Mesendoderm (in vitro differentiated cells): ENCODE measurements around the gene TNFSF10.
"Not testable (repeated sequence)": the region's sequence is repeated elsewhere in the genome, so short reads cannot be mapped to it uniquely, and the experiment has no call there.

Experiments used
- DNase-seq: peaks from one replicate; pipeline ENCODE4 v3.0.0; 2013
- H2AK5ac ChIP-seq: 2 replicates; pipeline ENCODE4 v1.6.1; 2013; ENCODE audit warnings: low read length, inconsistent platforms
- H2BK120ac ChIP-seq: 2 replicates; pipeline ENCODE4 v1.6.1; 2013; ENCODE audit warnings: low read depth, mild to moderate bottlenecking, low read length, moderate library complexity, mixed read lengths
- H2BK15ac ChIP-seq: replicated peaks from 2 replicates; pipeline ENCODE4 v1.6.1; 2013; ENCODE audit warnings: low read depth, mild to moderate bottlenecking, moderate library complexity
- H2BK5ac ChIP-seq: 2 replicates; pipeline ENCODE4 v1.6.1; 2013; ENCODE audit warnings: low read length, inconsistent platforms
- H3K18ac ChIP-seq: 2 replicates; pipeline ENCODE4 v1.6.1; 2013; ENCODE audit warnings: mild to moderate bottlenecking, low read length, mixed read lengths
- H3K23ac ChIP-seq: one replicate; pipeline ENCODE4 v1.6.1; 2013; ENCODE audit warnings: low read length
- H3K27ac ChIP-seq: 2 replicates; pipeline ENCODE4 v1.5.1; 2013; ENCODE audit warnings: low read depth, mild to moderate bottlenecking, inconsistent platforms, low read length, moderate library complexity
- H3K27me3 ChIP-seq: 2 replicates; pipeline ENCODE4 v1.6.1; 2013; ENCODE audit warnings: low read length, control low read depth, mild to moderate bottlenecking, inconsistent platforms; ENCODE audit not compliant: insufficient read depth, poor library complexity
- H3K36me3 ChIP-seq: 2 replicates; pipeline ENCODE4 v1.6.1; 2013; ENCODE audit warnings: low read length, inconsistent platforms; ENCODE audit not compliant: control insufficient read depth, insufficient read depth
- H3K4ac ChIP-seq: one replicate; pipeline ENCODE4 v1.6.1; 2013; ENCODE audit warnings: low read depth, mild to moderate bottlenecking, low read length, moderate library complexity
- H3K4me1 ChIP-seq: 2 replicates; pipeline ENCODE4 v1.6.1; 2013; ENCODE audit warnings: low read depth, low read length, inconsistent platforms; ENCODE audit not compliant: control insufficient read depth
- H3K4me2 ChIP-seq: 2 replicates; pipeline ENCODE4 v1.6.1; 2013; ENCODE audit warnings: low read length
- H3K4me3 ChIP-seq: 2 replicates; pipeline ENCODE4 v1.5.1; 2013; ENCODE audit warnings: mild to moderate bottlenecking, low read length
- H3K56ac ChIP-seq: one replicate; pipeline ENCODE4 v1.6.1; 2013; ENCODE audit warnings: low read length
- H3K79me1 ChIP-seq: 2 replicates; pipeline ENCODE4 v1.6.1; 2013; ENCODE audit warnings: low read length, inconsistent platforms
- H3K79me2 ChIP-seq: 2 replicates; pipeline ENCODE4 v1.6.1; 2013; ENCODE audit warnings: mild to moderate bottlenecking, low read length; ENCODE audit not compliant: control insufficient read depth, insufficient read depth
- H3K9ac ChIP-seq: 2 replicates; pipeline ENCODE4 v1.6.1; 2013; ENCODE audit warnings: low read length, inconsistent platforms
- H4K5ac ChIP-seq: one replicate; pipeline ENCODE4 v1.6.1; 2013; ENCODE audit warnings: low read length
- H4K8ac ChIP-seq: one replicate; pipeline ENCODE4 v1.6.1; 2013; ENCODE audit warnings: low read depth, mild to moderate bottlenecking, control low read depth, low read length, moderate library complexity
- WGBS: extraction: QIAGEN DNeasy Blood & Tissue Kit; methylation state at CpG from one replicate; pipeline ENCODE4 v1.1.7; 2013; ENCODE audit warnings: low lambda C conversion rate, missing lambda C conversion rate; ENCODE audit not compliant: insufficient coverage; ENCODE audit errors: extremely low coverage; 5-methylcytosine and 5-hydroxymethylcytosine counted together

Gene TNFSF10

GRCh38 chr3:172527306-172527705 lies 4.1 kb upstream of the TNFSF10 start:
- H3K23ac ChIP-seq = no peak overlapping the region
- no peak overlapping the region for H3K9ac ChIP-seq
- H3K4me1 ChIP-seq = no peaks in the 10 kb centered on the region
- no peaks in the 10 kb centered on the region for H3K79me2 ChIP-seq
- H3K79me1 ChIP-seq = no peaks in the 10 kb centered on the region
- H3K27me3 ChIP-seq = no peaks in the 10 kb centered on the region
- H3K18ac ChIP-seq = no peak overlapping the region
- whole genome bisulfite sequencing = no CpG with 5 or more reads among the region's 2 CpGs
- H2BK120ac ChIP-seq = no peak overlapping the region
- H3K4me2 ChIP-seq = no peak overlapping the region
- H3K36me3 ChIP-seq = no peaks in the 10 kb centered on the region
- no peak overlapping the region for H2BK5ac ChIP-seq
- H3K4me3 ChIP-seq = no peak overlapping the region
- H3K56ac ChIP-seq = no peak overlapping the region
- no peak overlapping the region for H4K5ac ChIP-seq
- no peak for DNase-seq
- H4K8ac ChIP-seq = no peak overlapping the region
- no peak overlapping the region for H2AK5ac ChIP-seq
- H3K4ac ChIP-seq = no peak overlapping the region
- H3K27ac ChIP-seq = no peak overlapping the region
- no peak overlapping the region for H2BK15ac ChIP-seq

- H2BK120ac ChIP-seq = no peak overlapping the region
- H3K79me1 ChIP-seq = no peaks in the 10 kb centered on the region
- H3K4ac ChIP-seq = no peak overlapping the region
- no peak overlapping the region for H3K27ac ChIP-seq
- H3K4me1 ChIP-seq = no peaks in the 10 kb centered on the region
- no peak overlapping the region for H3K9ac ChIP-seq
- H2BK5ac ChIP-seq = no peak overlapping the region
- no peak overlapping the region for H3K4me3 ChIP-seq
- no peak for DNase-seq
- H4K8ac ChIP-seq = no peak overlapping the region
- no peak overlapping the region for H3K56ac ChIP-seq
- H3K23ac ChIP-seq = no peak overlapping the region
- no peak overlapping the region for H2AK5ac ChIP-seq
- no peaks in the 10 kb centered on the region for H3K27me3 ChIP-seq
- H3K4me2 ChIP-seq = no peak overlapping the region
- H4K5ac ChIP-seq = no peak overlapping the region
- H2BK15ac ChIP-seq = no peak overlapping the region
- no peak overlapping the region for H3K18ac ChIP-seq
- no peaks in the 10 kb centered on the region for H3K79me2 ChIP-seq
- H3K36me3 ChIP-seq = no peaks in the 10 kb centered on the region
- no CpG with 5 or more reads among the region's 18 CpGs for WGBS
Observed at GRCh38 chr3:172525116-172525613, 1.9 kb upstream of the TNFSF10 start.

- Histone ChIP-seq H3K18ac (no peak overlapping the region), H2BK5ac (no peak overlapping the region), H4K5ac (no peak overlapping the region), H3K4me3 (no peak overlapping the region), H2AK5ac (no peak overlapping the region), H3K56ac (no peak overlapping the region), H3K79me1 (no peaks in the 10 kb centered on the region), H3K23ac (no peak overlapping the region), H3K4me2 (no peak overlapping the region), H2BK120ac (no peak overlapping the region), H3K27ac (no peak overlapping the region), H3K9ac (no peak overlapping the region), H3K4me1 (no peaks in the 10 kb centered on the region), H3K79me2 (no peaks in the 10 kb centered on the region), H3K27me3 (no peaks in the 10 kb centered on the region), H2BK15ac (no peak overlapping the region), H4K8ac (no peak overlapping the region), H3K4ac (no peak overlapping the region), H3K36me3 (no peaks in the 10 kb centered on the region)
- WGBS = no CpG with 5 or more reads among the region's 3 CpGs
- DNase-seq = no peak
Observed at GRCh38 chr3:172524611-172525010, 1.4 kb upstream of the TNFSF10 start.

- not testable (repeated sequence) for H3K4me3 ChIP-seq, H3K79me1 ChIP-seq, H3K9ac ChIP-seq, H4K5ac ChIP-seq, H3K18ac ChIP-seq, H4K8ac ChIP-seq, H3K27ac ChIP-seq, H3K27me3 ChIP-seq, H2BK5ac ChIP-seq, H2AK5ac ChIP-seq, H3K4me1 ChIP-seq, H2BK120ac ChIP-seq, H3K56ac ChIP-seq, H3K4ac ChIP-seq, H2BK15ac ChIP-seq, H3K4me2 ChIP-seq, H3K36me3 ChIP-seq, DNase-seq, H3K23ac ChIP-seq, H3K79me2 ChIP-seq
- WGBS = no CpG with 5 or more reads among the region's 6 CpGs
Observed at GRCh38 chr3:172521837-172522726, 1.1 kb downstream of the TNFSF10 start.

- no peak overlapping the region for H3K4me3 ChIP-seq
- no peaks in the 10 kb centered on the region for H3K4me1 ChIP-seq
- no peak overlapping the region for H3K4me2 ChIP-seq
- no peaks in the 10 kb centered on the region for H3K36me3 ChIP-seq
- H3K27me3 ChIP-seq = no peaks in the 10 kb centered on the region
- H3K23ac ChIP-seq = no peak overlapping the region
- H3K56ac ChIP-seq = no peak overlapping the region
- H3K79me1 ChIP-seq = no peaks in the 10 kb centered on the region
- no peak overlapping the region for H3K4ac ChIP-seq
- H3K18ac ChIP-seq = no peak overlapping the region
- no peak overlapping the region for H3K27ac ChIP-seq
- no CpG with 5 or more reads among the region's 4 CpGs for WGBS
- no peak overlapping the region for H2AK5ac ChIP-seq
- no peak overlapping the region for H4K8ac ChIP-seq
- H3K9ac ChIP-seq = no peak overlapping the region
- H2BK15ac ChIP-seq = no peak overlapping the region
- H2BK120ac ChIP-seq = no peak overlapping the region
- H2BK5ac ChIP-seq = no peak overlapping the region
- no peaks in the 10 kb centered on the region for H3K79me2 ChIP-seq
- no peak for DNase-seq
- no peak overlapping the region for H4K5ac ChIP-seq
Observed at GRCh38 chr3:172520301-172520831, 2.9 kb downstream of the TNFSF10 start.
